GM19025 (cell line): ENCODE results near the gene ADD1.
A peak's percentile ranks its signal among the peaks of the same experiment; 100 is the strongest.

Experiments
- ATAC-seq: cut with Tn5 transposase; IDR thresholded peaks from one replicate; pipeline ENCODE4 v1.9.1; 2021; ENCODE audit warnings: mild to moderate bottlenecking, low read depth, moderate library complexity; ENCODE audit not compliant: unreplicated experiment

ADD1 gene

GRCh38 chr4:2843263-2843940, at the start of gene ADD1:
Gene ADD1, plus strand, starts transcription at chr4:2843844. Its CDS starts 32,072 bp downstream, at chr4:2875916.
- ATAC-seq, result peak; percentile 83

- ATAC-seq, result no peak
These were observed 49.0 kb upstream of the ADD1 start for GRCh38 chr4:2794486-2795299.

- no peak for ATAC-seq
These were observed 48.2 kb upstream of the ADD1 start for GRCh38 chr4:2795300-2795892.

GRCh38 chr4:2795893-2796848, 47.5 kb upstream of the ADD1 start:
- ATAC-seq, result no peak

GRCh38 chr4:2796849-2797544, 46.6 kb upstream of the ADD1 start:
- ATAC-seq, result no peak

- ATAC-seq, result no peak
These were observed 45.9 kb upstream of the ADD1 start for GRCh38 chr4:2797545-2798305.

- peak; percentile 47 for ATAC-seq
These were observed 45.0 kb upstream of the ADD1 start for GRCh38 chr4:2798399-2799223.

- ATAC-seq, result no peak
These were observed 44.3 kb upstream of the ADD1 start for GRCh38 chr4:2799224-2799911.

GRCh38 chr4:2799971-2800690, 43.5 kb upstream of the ADD1 start:
- no peak for ATAC-seq

GRCh38 chr4:2800691-2801596, 42.7 kb upstream of the ADD1 start:
- ATAC-seq, result peak; percentile 44

- no peak for ATAC-seq
These were observed 40.8 kb upstream of the ADD1 start for GRCh38 chr4:2802618-2803531.

- ATAC-seq, result no peak
These were observed 39.8 kb upstream of the ADD1 start for GRCh38 chr4:2803624-2804448.

GRCh38 chr4:2804449-2804972, 39.1 kb upstream of the ADD1 start:
- no peak for ATAC-seq

- no peak for ATAC-seq
These were observed 38.6 kb upstream of the ADD1 start for GRCh38 chr4:2804973-2805501.
